HepG2 (cell line): Measurements from ENCODE around the gene CEACAM4. TPM values are rescaled to one million over a fixed set of nuclear protein-coding genes. Genes with fewer than 3 reads are reported as not detected.

ENCODE experiments used
- ATAC-seq: fragments of 200-7000 bp; cut with Tn5 transposase; 3 replicates; pipeline ENCODE4 v1.9.1; 2020; ENCODE audit warnings: mild to moderate bottlenecking, moderate library complexity
- BruUV-seq: library from RNA; stranded (reverse); fragments of 400-500 nt; replicated peaks from 2 replicates; lab custom pipeline; 2021; lab: Mats Ljungman, UMichigan
- CTCF ChIA-PET: fragments of 300-600 bp; formaldehyde crosslinking; extraction: SDS; loops from one replicate; lab custom pipeline; 2021; ENCODE audit warnings: low total read pairs, inconsistent platforms, low intra/inter-chr PET ratio; lab: Yijun Ruan, JAX
- POLR2A ChIA-PET: fragments of 350-600 bp; sonication (Branson Sonifier 250); formaldehyde crosslinking; loops from one replicate; lab custom pipeline; 2020; ENCODE audit warnings: antibody characterized with exemption, inconsistent platforms; lab: Yijun Ruan, JAX
- DNase-seq: peaks from one replicate; pipeline ENCODE4 v3.0.0-alpha.2; 2015; ENCODE audit warnings: low spot score
- FAIRE-seq: peaks from 3 replicates; lab custom pipeline; 2011; peaks lifted over from hg19 to GRCh38; lab: Jason Lieb, UNC
- H2AFZ ChIP-seq: one replicate; pipeline ENCODE4 v1.6.1; 2011; ENCODE audit warnings: low read length, inconsistent platforms
- H3K27ac ChIP-seq: fragments of 300-600 bp; 3 replicates; pipeline ENCODE4 v1.8.0; 2011; ENCODE audit warnings: mixed run types, mild to moderate bottlenecking, mixed read lengths, low read length, inconsistent platforms; ENCODE audit not compliant: insufficient read depth; ENCODE audit errors: extremely low read length
- H3K27me3 ChIP-seq, 2 experiments: fragments of 200-600 bp in 1 of 2; 2 replicates in 1 of 2; 3 replicates in 1 of 2; pipeline versions ENCODE4 v1.6.0 to v1.8.0; 2011; ENCODE audit warnings: low read length in 2 of 2, mild to moderate bottlenecking in 2 of 2, moderate library complexity in 2 of 2, inconsistent platforms in 1 of 2; ENCODE audit not compliant: insufficient read depth in 2 of 2, control insufficient read depth in 1 of 2
- H3K36me3 ChIP-seq, 2 experiments: fragments of 200-600 bp in 1 of 2; replicated peaks in 1 of 2; 2 replicates in 1 of 2; 3 replicates in 1 of 2; pipeline versions ENCODE4 v1.5.1 to v1.8.0; 2011; ENCODE audit warnings: low read length in 2 of 2, inconsistent platforms in 1 of 2; ENCODE audit not compliant: insufficient read depth in 2 of 2, control insufficient read depth in 1 of 2
- H3K4me1 ChIP-seq: 2 replicates; pipeline ENCODE4 v1.5.1; 2012; ENCODE audit warnings: low read length, inconsistent platforms; ENCODE audit not compliant: insufficient read depth
- H3K4me2 ChIP-seq: 2 replicates; pipeline ENCODE4 v1.6.0; 2011; ENCODE audit warnings: low read depth, low read length, inconsistent platforms
- H3K4me3 ChIP-seq, 3 experiments: fragments of 200-600 bp in 1 of 3; sonication (generic), shearing (Covaris generic) in 1 of 3; replicated peaks in 1 of 3; 2 replicates each; pipeline ENCODE4 v1.5.1; 2011 to 2016; ENCODE audit warnings: low read length in 3 of 3, inconsistent platforms in 2 of 3, low read depth in 2 of 3, mild to moderate bottlenecking in 2 of 3, control low read depth in 1 of 3, mixed read lengths in 1 of 3; ENCODE audit not compliant: insufficient read depth in 1 of 3
- H3K79me2 ChIP-seq: one replicate; pipeline ENCODE4 v1.6.1; 2011; ENCODE audit warnings: low read length, inconsistent platforms; ENCODE audit not compliant: insufficient read depth
- H3K9ac ChIP-seq: 2 replicates; pipeline ENCODE4 v1.6.0; 2011; ENCODE audit warnings: mild to moderate bottlenecking, low read depth, low read length, inconsistent platforms; ENCODE audit not compliant: insufficient read depth
- H3K9me3 ChIP-seq: 2 replicates; pipeline ENCODE4 v1.5.1; 2012; ENCODE audit warnings: mild to moderate bottlenecking, low read length
- H4K20me1 ChIP-seq: 2 replicates; pipeline ENCODE4 v1.6.0; 2011; ENCODE audit warnings: inconsistent platforms, mild to moderate bottlenecking, low read length, moderate library complexity; ENCODE audit not compliant: insufficient read depth
- CEBPB ChIP-seq: IDR thresholded peaks from 2 replicates; pipeline ENCODE4 v1.6.1; 2011; ENCODE audit warnings: low read depth, low read length, improper control_type of control experiment, borderline replicate concordance
- ETV6 ChIP-seq: sonication (generic); formaldehyde crosslinking; conservative IDR thresholded peaks from 2 replicates; pipeline ENCODE4 v1.4.0; 2020; ENCODE audit warnings: missing genetic modification reagents
- MNT ChIP-seq: fragments of 450-650 bp; IDR thresholded peaks from 2 replicates; pipeline ENCODE4 v1.6.1; 2016
- SATB2 ChIP-seq: sonication (generic); formaldehyde crosslinking; IDR thresholded peaks from 2 replicates; pipeline ENCODE4 v1.5.0; 2020; ENCODE audit warnings: missing genetic modification reagents
- ZNF781 ChIP-seq: sonication (generic); formaldehyde crosslinking; IDR thresholded peaks from 2 replicates; pipeline ENCODE4 v1.5.1; 2020; ENCODE audit warnings: borderline replicate concordance, mild to moderate bottlenecking, missing genetic modification reagents; ENCODE audit errors: not compliant biosample characterization
- WGBS: methylation state at CpG from one replicate; pipeline ENCODE4 v1.1.6; 2017; ENCODE audit warnings: low lambda C conversion rate; 5-methylcytosine and 5-hydroxymethylcytosine counted together
- in situ Hi-C: cut with HindIII; loops from 2 replicates; pipeline ENCODE4 v1.10.0; 2017; ENCODE audit warnings: low pct_unique_long_range_greater_than_20kb; ENCODE audit not compliant: extremely low pct_ligation_motif_present
- intact Hi-C: fragments of 100-400 bp; cut with micrococcal nuclease; formaldehyde crosslinking; loops from one replicate; pipeline ENCODE4 v1.10.0; 2022; ENCODE audit not compliant: unreplicated experiment
- polyA plus RNA-seq, 8 experiments: library from polyadenylated mRNA; depleted of rRNA in 3 of 8; stranded (reverse) in 7 of 8; unstranded in 1 of 8; fragments of >200 nt; fragmentation: Illumina TruSeq in 4 of 8; extraction: Trizol in 4 of 8; gene quantifications; 2 replicates each; pipeline versions ENCODE4 v1.2.1 to v1.2.3, GENCODE V29; 2011 to 2016; ENCODE audit warnings: low read depth in 4 of 8, missing spikeins in 1 of 8, mixed read lengths in 1 of 8; ENCODE audit not compliant: insufficient read depth in 1 of 8
- total RNA-seq, 5 experiments: library from RNA; depleted of rRNA; stranded (reverse); fragments of >200 nt; fragmentation: Illumina TruSeq; extraction: Trizol; gene quantifications; 2 replicates each; pipeline ENCODE4 v1.2.3, GENCODE V29; 2016; ENCODE audit warnings: low read depth in 1 of 5

The CEACAM4 gene
- total and polyA plus RNA-seq, 2 of the 13 experiments (the other 11 are each of a cell fraction or from before 2014, with no cell fraction given) = not detected

DNA sequence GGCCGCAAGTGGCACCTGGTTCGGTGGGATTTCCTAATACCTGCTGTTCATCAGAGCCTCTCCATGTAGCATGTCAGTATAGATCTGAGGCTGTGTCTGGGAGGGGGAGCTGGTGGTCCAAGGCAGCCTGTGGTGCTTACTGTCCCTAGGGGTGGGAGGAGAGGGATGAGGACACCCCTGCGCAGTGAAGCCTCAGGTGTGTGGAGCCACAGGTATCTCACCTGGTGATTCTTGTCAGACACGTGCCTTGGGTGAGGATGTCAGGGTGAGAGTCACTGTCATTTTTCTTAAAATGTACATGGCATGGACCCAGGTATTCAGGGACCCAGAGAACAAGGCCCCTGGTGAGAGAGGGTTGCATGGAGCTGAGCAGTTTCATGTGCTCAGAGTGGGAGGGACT lies 11.7 kb downstream of the CEACAM4 start:
- TF ChIP-seq ETV6 (CRISPR knock-in tag) = no peak
- TF ChIP-seq MNT = peak; percentile 19; the same call in 1 of the 2 replicates
- Histone ChIP-seq H3K9me3 (no peaks in the 10 kb centered on the region), H3K4me1 (no peaks in the 10 kb centered on the region), H2AFZ (no peak overlapping the region), H3K36me3 (no peaks in the 10 kb centered on the region), H3K4me3 (no peak overlapping the region), H4K20me1 (no peaks in the 10 kb centered on the region), H3K27me3 (no peaks in the 10 kb centered on the region; a peak in 1 of 5 replicates), H3K9ac (no peak overlapping the region), H3K4me2 (no peak overlapping the region), H3K27ac (no peak overlapping the region), H3K79me2 (no peaks in the 10 kb centered on the region)
- no peak for ATAC-seq
- CTCF ChIA-PET = no interaction called here
- FAIRE-seq = no peak
- in situ Hi-C loops (no loop called here), intact Hi-C loops (no loop called here)
- WGBS = 5% methylated on average over 2 of the region's 4 CpGs
- POLR2A ChIA-PET = no interaction called here
- no TSS peak for BruUV-seq
- no peak for DNase-seq

- no TSS peak for BruUV-seq
- no peak overlapping the region for H3K27ac ChIP-seq
- in situ Hi-C loops = no loop called here
- no peaks in the 10 kb centered on the region; a peak in 1 of 5 replicates for H3K27me3 ChIP-seq
- H3K4me1 ChIP-seq = no peaks in the 10 kb centered on the region
- CTCF ChIA-PET = no interaction called here
- H3K4me3 ChIP-seq = no peak overlapping the region
- no peak for FAIRE-seq
- no peaks in the 10 kb centered on the region for H4K20me1 ChIP-seq
- DNase-seq = no peak
- no peak overlapping the region for H3K9ac ChIP-seq
- TF ChIP-seq ZNF781 (no peak), CEBPB (peak; percentile 80), SATB2 (no peak)
- 11% methylated on average over 1 of the region's 4 CpGs for WGBS
- H3K36me3 ChIP-seq = no peaks in the 10 kb centered on the region
- H2AFZ ChIP-seq = no peak overlapping the region
- H3K79me2 ChIP-seq = no peaks in the 10 kb centered on the region
- no peak overlapping the region for H3K4me2 ChIP-seq
- intact Hi-C loops = no loop called here
- POLR2A ChIA-PET = no interaction called here
- H3K9me3 ChIP-seq = no peaks in the 10 kb centered on the region
- ATAC-seq = no peak
Measured at GRCh38 chr19:41612483-41612882, 14.4 kb downstream of the CEACAM4 start.
